GM18951 (cell line): ENCODE results near the gene C19orf73.

Experiments
- POLR2A ChIP-seq: IDR thresholded peaks from 4 replicates; pipeline ENCODE4 v1.6.1; 2011; ENCODE audit warnings: mild to moderate bottlenecking; ENCODE audit not compliant: insufficient read length, insufficient read depth; ENCODE audit errors: extremely low read depth
- in situ Hi-C: fragments of 300-500 bp; cut with MboI; formaldehyde crosslinking; loops from one replicate; pipeline ENCODE4 v1.12.0; 2022; ENCODE audit warnings: low sequenced_read_pairs, mixed read lengths, inconsistent platforms; ENCODE audit not compliant: unreplicated experiment

The C19orf73 gene

GRCh38 chr19:49110567-49110966, 8.4 kb downstream of the C19orf73 start:
- TF ChIP-seq POLR2A: no peak
- in situ Hi-C loops: no loop called here

- in situ Hi-C loops: no loop called here
- TF ChIP-seq POLR2A: no peak
Observed at GRCh38 chr19:49109569-49110233, 9.2 kb downstream of the C19orf73 start.

DNA sequence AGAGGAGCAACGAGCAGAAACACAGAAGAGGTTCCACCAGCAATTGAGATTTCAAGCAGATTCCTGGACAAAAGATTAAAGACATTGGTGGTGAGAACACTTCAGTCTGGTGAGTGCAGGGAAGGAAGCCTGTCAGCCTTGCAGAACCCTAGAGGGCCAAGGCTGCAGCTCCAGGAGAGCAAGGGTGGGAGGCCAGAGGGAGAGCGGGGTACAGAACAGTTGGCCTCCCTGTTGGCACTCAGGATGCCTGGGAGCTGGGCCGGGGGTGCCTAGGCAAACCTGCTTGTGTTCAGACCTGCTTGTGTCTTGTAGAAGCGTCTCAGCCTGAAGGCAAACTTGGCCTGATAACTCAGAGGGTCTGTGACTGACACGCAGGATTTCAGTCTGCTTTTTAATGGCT, 9.9 kb downstream of the C19orf73 start:
- in situ Hi-C loops: no loop called here
- no peak for TF ChIP-seq POLR2A

DNA sequence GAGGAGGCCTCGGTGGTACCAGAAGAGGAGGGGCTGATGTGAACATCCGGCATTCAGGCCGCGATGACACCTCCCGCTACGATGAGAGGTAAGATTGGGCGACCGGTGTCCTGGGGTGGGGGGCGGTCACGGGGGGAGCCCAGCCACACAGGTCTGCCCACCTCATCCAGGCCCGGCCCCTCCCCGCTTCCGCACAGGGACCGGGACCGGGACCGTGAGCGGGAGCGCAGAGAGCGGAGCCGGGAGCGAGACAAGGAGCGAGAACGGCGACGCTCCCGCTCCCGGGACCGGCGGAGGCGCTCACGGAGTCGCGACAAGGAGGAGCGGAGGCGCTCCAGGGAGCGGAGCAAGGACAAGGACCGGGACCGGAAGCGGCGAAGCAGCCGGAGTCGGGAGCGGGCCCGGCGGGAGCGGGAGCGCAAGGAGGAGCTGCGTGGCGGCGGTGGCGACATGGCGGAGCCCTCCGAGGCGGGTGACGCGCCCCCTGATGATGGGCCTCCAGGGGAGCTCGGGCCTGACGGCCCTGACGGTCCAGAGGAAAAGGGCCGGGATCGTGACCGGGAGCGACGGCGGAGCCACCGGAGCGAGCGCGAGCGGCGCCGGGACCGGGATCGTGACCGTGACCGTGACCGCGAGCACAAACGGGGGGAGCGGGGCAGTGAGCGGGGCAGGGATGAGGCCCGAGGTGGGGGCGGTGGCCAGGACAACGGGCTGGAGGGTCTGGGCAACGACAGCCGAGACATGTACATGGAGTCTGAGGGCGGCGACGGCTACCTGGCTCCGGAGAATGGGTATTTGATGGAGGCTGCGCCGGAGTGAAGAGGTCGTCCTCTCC, 11.1 kb downstream of the C19orf73 start:
- TF ChIP-seq POLR2A: no peak
- in situ Hi-C loops: no loop called here

DNA sequence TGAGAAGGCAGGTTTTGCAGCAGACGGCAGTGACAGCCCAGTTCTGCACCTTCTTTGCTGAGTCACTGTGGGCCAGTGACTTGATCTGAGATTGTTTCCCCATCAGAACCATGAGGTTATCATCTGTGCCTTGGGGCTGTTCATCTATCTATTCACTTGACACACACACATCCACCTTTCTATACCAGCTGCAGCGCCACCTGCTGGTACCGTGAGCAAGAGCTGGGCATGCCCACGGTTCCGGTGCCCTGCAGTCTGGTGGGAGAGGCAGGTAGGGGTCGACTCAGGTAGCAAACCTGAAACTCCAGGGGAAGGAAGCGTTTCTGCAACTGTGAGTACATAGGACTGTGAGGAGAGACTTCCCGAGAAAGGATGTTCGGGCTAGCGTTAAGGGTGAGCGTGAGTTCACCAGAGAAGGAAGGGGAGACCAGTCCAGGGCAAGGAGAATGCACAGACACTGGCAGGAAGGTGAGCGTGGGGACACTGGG, 12.3 kb downstream of the C19orf73 start:
- in situ Hi-C loops: no loop called here
- TF ChIP-seq POLR2A: no peak

DNA sequence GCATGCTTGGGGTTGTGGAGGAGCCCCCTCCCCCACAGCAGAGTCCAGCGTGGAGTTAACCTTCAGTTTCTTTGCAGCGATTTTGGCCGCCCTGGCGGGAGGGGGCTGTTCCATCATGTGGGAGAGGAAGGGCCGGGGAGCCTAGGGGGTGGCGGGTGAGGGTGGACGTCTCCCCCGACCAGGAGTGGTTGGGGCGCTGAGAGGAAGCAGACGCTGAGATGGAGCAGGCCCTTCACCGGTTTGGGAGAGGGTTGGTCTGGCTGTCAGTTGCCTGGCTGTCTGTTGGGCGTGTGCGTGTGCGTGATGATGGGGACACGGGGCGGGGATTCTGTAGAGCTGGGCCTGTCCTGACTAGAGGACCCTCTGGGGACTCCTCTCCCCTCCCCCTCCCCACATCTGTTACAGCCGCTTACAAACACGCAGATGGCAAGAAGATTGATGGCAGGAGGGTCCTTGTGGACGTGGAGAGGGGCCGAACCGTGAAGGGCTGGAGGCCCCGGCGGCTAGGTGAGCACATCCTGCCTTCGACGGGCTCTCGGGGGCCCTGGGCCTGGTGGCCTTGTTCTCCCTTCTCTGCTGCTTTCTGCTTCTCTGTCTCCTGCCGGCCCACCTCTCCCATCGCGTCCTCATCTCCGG, 14.6 kb downstream of the C19orf73 start:
- in situ Hi-C loops: no loop called here
- TF ChIP-seq POLR2A: no peak

- in situ Hi-C loops: no loop called here
Observed at GRCh38 chr19:49103331-49104085, 15.4 kb downstream of the C19orf73 start.

DNA sequence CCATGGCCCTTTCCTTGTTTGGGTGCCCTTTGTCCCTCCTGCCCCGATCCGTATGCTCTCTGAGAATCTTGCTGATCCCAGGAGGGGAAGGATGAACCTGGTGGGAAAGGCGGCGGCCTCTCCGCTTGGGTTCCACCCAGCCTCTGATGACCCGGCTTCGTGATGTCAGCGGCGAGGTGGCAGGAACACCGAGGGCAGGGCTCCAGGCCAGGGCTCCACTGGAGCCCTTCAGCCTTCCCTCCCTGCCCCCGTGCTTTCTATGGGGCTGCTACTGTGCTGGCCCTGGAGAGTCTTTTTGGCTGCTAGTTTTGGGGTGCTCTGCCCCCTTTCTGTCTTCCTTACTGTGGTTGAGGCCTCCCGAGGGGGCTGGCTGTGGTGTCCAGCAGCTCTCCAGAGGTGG, 16.6 kb downstream of the C19orf73 start:
- TF ChIP-seq POLR2A: no peak
- in situ Hi-C loops: no loop called here

More at GRCh38 chr19:49103331-49104085, 15.4 kb downstream of the C19orf73 start:
- no peak for TF ChIP-seq POLR2A

GRCh38 chr19:49101160-49101559, 17.8 kb downstream of the C19orf73 start:
- no peak for TF ChIP-seq POLR2A
- in situ Hi-C loops: no loop called here

DNA sequence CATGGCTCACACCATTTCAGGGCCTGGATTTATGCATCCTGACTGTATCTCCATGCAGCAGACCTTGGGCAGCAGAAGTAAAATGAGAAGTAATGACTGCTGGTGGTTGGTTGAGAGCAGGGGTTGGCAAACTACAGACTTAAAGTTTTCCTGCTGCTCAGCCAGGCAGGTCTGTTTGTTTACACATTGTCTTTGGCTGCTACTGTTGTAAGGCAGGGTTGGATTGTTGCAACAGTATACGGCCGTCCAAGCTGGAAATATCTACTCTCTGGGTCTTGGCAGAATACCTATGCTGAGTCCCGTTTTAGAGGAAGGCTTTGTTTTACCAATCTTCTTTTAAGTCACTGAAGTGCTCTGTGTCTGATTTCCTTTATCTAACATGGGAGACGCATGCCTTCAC, 20.1 kb downstream of the C19orf73 start:
- no peak for TF ChIP-seq POLR2A
- in situ Hi-C loops: loop anchor here (10.0 kb wide), 1 partner anchor 96 kb away; no protein-coding TSS in a partner anchor

DNA sequence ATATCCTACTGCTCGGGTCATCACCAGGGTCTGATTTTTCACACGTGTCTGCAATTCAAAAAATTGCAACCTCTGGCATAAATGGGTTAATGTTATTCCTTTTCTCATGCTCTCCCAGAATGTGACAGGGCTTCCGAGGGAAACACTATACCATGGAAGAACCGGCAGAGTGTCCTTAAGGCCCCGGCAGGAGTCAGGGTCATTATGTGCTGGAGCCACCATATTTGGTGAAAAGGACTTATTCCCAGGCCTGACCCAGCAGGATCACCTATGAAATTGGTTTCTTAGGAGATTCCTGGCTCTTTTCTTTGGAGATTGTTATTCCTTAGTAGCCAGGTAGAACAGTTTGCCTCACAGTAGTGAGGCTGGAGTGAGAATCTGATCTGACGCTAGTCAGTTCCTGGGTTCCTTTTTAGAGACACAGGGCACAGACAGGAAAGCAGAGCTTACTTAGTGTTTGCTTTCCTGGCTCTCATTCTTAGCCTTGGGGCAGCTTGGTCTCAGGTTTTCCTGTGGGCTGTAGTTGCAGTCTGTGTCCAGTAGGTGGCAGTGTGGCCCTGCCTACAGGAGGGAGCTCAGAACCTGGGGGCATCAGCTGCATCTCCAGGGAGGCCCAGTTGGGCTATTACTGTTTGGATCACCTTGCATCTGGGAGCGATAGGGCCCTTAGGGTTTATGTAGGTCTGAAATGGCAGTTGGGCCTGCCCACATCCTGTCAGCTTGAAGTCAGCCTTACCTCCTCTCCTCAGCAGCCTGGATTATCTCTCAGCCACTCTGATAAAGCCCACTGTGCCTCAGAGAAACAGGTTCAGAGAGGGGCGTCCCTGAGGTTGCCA, 21.3 kb downstream of the C19orf73 start:
- TF ChIP-seq POLR2A: no peak
- in situ Hi-C loops: loop anchor here (10.0 kb wide), 1 partner anchor 97 kb away; no protein-coding TSS in a partner anchor
